ENCODE results near the gene SDK1.

SDK1 gene

DNA sequence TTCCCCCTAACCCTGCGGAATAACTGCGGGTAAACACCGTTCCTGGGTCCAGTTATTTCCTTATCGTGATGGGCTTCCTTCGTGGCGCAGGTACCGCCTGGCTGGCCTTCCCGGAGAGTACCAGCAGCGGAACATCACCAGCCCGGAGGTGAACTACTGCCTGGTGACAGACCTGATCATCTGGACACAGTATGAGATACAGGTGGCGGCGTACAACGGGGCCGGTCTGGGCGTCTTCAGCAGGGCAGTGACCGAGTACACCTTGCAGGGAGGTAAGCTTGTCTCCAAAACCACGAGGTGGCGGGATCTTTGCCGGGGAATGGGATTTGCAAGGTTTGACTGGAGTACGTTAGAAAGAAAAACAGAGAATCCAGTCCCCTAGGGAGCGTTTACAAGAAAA, 716.0 kb downstream of the SDK1 start:
- DNase-seq (ENCODE audit: low read depth in 2 of 2) = no peak

DNA sequence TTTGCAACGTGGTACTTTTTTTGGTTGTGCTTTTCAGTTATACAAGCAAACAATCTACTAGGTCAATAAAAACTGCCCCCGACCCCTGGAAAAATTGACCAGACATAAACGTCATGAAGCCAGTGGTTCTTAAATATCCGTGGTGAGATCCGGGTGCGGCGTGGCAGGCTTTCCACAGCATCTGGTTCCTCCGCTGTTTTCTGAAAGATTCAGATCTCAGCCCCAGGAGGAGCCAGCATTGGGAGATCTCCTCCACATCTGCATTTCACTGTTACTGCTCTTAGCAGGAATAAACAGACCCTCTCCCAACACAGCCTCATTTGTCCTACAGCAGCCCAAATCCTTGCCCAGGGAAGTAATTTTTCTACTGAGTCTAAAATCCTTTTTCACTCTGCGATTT, 716.7 kb downstream of the SDK1 start:
- no peak for DNase-seq (ENCODE audit: low read depth in 2 of 2)

DNA sequence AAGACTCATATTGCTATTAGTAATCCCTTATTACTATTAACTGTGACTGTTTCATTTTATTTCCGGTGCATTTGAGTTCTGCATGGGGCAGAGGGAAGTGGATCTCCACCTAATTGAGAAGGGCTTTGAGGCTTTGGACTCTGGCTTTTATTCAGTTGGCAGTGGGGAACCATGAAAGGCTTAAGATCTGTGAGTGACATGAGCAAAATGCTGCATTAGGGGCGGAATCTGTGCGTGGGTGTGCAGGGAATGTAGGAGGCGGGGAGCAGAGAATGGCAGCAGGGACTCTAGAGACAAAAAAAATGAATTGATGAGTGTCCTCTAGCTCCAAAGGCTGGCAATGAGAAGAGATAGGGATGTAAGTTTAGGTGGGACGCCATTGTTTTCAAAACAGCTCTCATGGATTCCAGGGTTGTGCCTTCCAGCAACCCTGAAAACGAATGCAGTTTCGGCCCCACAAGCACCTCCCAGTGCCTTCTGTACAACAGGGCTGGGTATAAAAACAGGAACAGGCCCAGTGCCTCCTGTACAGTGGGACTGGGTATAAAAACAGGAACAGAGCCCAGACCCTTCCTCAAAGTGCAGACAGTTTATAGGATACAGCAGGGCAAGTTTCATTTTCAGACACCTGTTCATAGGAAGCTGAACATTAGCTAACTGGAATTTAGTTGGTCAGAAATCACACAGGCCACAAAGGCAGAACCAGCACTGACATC, 717.7 kb downstream of the SDK1 start:
- no peak for DNase-seq (ENCODE audit: low read depth in 2 of 2)

DNA sequence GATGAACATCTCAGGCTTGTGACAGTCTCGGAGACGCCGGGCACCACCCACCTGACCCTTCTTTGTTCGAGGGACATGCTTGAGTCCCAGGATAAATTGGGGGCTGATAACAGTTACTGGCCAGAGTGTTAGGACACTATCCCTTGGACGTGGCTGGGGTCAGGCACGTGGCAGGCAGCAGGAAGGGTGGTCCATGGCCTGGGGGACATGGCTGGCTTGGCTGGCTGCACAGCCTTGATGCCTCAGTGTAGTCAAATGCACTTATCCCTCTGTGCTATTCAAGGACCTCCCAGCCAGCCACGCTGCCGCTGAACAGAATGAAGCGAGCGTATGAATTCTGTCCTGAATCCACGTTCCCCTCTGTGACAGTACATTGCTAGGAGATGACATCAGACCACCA, 719.0 kb downstream of the SDK1 start:
- DNase-seq (ENCODE audit: low read depth in 2 of 2) = no peak

DNA sequence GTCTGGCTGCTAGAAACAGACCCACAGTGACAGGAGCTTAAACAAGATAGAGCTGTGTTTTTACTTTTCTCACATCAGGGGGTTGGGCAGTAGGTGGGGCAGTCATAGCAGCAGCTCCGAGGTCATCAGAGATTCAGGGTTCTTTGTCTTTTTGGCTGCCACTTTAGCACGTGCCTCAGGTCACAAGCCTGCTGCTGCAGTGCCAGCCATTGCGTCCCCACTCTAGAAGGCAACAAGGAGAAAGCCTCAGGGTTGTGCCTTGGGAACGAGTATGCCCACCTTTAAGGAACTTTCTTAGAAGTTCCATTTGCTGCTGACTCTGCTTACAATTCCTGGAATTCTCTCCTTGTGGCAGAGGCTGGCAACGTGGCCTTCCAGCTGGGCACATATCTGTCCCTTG, 720.4 kb downstream of the SDK1 start:
- DNase-seq (ENCODE audit: low read depth in 2 of 2) = no peak

DNA sequence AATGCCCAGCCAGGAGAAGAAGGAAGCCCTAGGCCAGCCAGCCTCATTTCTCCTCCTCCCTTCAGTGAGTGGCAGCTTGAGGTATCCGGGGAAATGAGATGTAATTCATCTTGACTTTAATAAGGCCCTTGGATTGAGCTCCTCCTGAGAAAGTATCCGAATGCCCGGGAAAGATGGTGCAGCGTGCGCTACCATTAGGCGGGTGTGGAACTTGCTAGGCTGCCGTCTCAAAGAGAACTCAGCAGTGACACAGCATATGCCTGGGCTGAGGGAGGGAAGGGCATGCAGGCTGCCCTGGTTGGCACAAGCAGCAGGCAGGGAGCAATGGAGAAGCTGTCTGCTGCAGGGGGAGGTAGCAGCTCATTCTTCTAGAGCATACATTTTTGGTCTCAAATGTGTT, 721.2 kb downstream of the SDK1 start:
- no peak for DNase-seq (ENCODE audit: low read depth in 2 of 2)

DNA sequence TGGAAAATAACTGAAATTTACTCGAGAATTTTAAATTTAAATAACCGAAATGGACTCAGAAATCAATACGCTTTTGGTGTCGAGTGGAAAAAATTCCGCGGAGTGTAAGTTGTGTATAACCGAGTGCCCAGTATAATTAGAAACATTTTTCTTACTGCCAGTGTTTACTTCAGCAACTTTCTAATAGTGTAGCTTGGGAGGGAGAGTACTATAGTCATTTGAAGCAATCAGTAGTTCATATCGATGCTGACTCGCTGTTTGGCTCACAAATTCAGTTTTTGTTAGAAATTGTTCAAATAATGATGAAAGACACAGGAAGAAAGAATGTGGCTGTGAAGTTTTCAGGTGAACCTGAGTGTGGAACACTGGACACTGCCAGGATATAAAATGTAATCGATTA, 722.5 kb downstream of the SDK1 start:
- DNase-seq (ENCODE audit: low read depth in 2 of 2) = no peak

DNA sequence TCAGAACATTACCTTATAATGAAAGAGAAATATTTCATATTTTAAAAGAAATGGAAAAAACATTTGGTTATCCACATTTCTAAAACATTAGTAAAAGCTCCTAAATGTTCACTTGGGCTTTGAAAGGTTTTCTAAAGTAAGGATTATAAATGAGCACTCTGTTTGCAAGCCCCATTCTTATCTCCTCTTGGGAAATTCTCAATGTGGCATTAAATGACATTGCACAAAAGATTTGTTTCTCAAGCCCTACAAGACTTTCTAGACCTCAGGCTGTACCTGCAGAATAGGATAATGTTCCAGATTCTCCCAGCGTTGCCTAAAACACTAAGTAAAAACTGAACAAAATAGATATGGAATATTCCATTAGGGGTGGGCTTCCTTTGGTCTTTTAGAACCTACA, 723.1 kb downstream of the SDK1 start:
- DNase-seq (ENCODE audit: low read depth in 2 of 2) = no peak

DNA sequence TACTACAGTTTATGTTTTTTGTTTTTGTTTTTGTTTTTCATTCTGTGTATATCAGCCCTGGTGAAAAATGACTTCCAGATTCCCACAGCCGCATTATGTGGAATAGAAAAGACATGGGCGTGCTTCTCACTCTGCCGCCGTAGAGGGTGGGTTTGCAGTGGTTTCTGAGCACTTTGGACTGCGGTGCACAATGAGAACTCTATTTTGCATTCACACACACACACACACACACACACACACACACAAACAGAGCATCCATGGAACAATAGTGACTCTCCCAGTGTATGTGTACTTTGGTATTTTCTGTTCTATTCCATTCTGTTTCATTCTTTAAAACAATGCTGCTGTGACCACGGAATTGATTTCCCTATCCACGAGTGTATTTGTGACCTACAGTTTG, 723.8 kb downstream of the SDK1 start:
- DNase-seq (ENCODE audit: low read depth in 2 of 2) = no peak

DNA sequence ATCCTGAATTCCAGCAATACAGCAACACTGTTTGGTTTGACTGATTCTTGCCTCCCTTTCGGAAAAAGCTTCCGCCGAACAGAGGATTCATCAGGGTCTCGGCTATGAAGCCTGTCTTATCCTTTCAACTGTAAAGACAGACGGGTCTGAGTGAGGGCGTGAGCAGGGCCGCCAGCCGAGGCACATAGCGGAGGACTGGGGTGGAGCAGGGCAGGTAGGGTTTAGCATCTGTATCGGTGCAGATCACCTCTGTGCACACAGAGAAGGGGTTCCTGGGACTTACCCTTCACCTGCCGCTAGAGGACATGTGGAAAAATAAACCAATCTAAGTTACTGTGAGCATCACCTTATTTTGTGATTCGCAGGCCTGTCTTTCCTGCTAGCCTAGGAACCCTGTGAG, 724.2 kb downstream of the SDK1 start:
- no peak for DNase-seq (ENCODE audit: low read depth in 2 of 2)

DNA sequence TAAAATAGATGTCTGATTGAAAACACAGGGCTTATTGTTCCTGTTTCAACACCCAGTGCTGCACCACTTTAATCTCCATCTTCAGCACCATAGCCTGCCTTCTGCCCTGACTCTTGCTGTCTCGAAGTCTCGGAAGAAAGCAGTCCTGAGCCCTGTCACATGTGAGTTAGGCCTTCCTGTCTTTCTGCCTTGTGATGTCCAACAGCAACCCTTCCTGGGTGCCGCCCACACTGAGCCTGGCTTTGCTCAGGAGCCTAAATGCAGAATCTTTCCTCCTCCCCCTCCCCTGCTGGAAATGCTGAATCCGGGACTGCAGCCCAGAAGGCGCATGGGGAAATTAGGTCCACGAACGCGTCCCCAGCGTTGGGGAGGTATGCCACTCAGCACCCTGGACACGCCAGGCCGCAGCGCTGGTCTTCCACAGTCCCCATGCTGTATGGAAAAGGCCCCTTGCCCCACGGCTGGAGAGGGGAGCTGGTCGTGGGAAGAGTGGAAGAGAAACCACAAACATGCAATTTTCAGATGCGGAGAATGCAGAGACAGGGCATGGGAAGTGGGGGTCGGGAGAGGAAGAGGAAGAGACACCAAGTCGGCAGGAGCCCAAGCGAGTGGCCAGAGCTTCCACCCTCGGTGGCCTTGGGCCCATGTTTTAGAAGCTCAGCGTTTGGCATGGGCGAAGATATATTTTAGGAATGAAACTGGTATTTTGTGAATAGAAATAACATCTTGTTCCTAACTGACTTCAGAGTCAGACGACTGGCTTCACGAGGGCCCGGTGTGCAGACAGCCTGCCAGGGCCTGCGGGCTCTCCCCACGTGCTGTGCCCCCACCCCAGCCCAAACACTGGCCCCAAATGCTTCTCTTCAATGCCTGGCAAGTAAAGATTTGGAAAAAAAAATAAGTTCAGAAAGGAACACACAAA, 724.9 kb downstream of the SDK1 start:
- DNase-seq (ENCODE audit: low read depth in 2 of 2) = no peak

DNA sequence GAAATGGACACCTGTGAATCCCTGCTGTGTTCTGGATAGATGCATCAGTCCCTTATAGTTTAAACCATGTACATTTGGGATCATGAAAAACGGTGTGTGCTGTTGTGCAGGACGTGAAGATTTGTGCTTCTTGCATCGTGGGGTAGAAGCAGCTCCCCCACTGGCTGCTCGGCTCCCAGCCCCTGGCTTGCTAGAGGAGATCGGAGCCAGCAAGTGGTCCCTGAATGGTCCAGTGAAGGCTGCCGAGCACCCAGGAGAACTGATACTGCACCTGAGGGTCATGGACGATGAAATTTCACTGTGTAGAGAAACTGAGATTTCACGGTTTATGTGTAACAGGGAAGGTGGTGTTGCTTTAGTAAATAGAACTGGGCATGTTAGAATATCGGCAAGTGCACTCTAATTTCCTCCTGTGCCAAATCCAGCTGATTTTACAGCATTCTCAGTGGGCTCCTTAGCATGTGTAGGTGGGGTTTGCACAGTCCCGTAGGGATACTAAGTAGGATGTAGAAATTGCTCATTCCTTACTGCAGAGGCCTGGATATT, 726.0 kb downstream of the SDK1 start:
- DNase-seq (ENCODE audit: low read depth in 2 of 2) = no peak

DNA sequence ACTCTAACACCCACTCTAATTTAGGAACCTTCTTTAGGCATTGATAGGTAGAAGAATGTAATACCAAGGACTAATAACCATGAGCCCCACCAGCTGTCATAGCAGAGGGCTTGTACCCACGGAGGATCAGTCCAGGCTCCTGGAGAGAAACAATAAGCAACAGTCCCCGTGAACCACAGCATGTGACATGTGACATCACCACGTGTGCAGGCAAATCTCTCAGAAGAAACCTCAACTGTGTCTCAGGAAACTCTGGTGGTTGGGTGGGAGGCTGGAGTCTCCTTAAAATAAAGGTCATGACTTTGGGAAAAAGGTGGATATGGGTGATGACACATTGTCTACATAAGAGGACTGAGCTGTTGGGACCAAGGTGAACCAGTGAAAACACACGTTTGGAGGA, 727.2 kb downstream of the SDK1 start:
- no peak for DNase-seq (ENCODE audit: low read depth in 2 of 2)

DNA sequence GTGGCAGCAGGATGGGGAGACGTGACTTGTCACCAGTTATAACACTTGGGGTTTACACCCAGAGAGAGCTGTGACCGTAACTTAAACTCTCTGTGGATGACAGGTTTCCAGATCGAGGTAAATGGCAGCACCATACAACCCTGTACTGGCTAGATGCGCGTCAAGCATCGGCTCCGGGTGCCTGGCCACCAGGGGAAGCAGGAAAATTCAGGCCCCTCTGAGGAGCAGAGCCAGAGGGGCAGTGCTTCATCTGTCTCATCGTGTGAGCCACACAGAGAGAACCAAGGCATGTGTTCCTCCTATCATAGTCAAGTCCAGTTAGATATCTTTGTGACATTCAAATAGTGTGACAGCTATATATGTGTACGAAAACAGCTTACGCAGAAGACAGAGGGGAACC, 728.9 kb downstream of the SDK1 start:
- no peak for DNase-seq (ENCODE audit: low read depth in 2 of 2)

DNA sequence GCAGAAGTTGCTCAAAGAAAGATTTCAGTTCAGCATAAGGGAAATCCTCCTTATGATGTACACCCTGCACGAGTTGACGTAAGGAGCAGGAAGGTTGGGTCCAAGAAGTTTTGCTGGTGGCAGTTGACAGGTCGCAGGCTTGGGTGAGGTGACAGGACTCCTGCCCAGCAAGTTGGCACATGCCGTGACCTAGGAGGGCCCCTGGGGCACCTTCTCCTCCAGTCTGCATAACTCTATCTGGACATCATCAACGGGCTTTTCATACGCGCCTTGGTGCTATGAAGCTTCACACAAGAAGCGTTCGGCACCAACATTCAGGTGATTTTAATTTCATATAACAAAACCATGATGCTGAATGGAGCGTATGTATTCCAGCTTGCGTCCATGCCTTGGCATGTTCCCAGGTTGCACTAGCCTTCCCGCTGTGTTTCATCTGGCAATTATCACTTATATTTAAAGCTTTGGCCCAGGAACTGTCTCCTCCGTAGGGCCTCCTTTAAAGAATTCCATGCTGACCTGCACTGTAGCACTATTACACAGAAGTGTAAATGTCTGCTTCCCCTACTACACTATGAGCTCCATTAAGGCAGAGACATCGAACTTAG, 729.4 kb downstream of the SDK1 start:
- no peak for DNase-seq (ENCODE audit: low read depth in 2 of 2)

DNA sequence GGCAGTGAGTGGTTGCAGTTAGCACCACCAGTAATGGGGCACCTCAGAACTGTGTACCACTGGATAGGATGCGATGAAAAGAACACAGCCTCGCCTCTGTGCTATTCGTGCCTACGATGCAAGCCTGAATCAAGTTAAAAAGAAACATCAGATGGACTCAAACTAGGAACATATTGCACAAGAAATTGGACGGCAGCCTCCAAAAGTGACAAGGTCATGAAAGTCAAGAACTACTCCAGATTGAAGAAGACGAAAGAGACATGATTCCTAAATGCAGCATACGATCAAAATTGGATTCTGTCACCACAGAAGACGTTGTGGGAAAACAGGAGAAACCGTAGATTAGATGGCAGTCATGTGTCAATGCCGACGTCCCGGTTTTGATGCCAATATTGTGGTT, 732.9 kb downstream of the SDK1 start:
- DNase-seq (ENCODE audit: low read depth in 2 of 2) = no peak

DNA sequence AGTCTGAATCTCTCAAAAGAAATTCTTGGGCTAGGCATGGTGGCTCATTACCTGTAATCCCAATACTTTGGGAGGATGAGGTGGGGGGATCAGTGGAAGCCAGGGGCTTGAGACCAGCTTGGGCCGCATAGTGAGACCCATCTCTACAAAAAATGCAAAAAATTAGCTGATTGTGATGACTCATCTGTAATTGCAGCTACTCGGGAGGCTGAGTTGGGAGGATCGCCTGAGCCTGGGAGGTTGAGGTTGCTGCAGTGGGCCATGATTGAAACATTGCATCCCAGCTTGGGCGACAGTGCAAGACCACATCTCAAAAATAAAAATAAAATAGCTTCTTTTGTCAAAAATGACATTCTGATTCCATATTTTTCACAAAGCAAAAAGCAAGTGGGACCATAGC, 736.3 kb downstream of the SDK1 start:
- DNase-seq (ENCODE audit: low read depth in 2 of 2) = no peak

DNA sequence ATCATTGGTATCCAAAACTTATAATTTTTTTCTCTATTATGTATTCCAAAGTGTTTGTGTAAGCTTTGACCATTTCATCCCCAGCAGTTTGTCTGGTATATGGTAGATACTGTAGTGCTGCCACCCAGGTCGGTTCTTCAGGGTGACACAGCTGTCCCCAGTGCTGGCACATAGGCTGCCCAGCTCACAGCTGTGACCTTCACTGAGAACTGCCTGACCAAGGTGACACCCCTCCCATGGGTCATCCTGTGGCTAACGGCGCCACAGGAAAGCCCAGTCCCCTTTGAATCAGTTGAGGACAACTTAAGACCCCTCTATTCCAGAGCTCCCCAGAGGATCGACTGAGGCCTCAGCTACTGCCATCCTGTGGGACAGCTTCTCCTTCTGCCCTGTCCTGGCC, 736.8 kb downstream of the SDK1 start:
- no peak for DNase-seq (ENCODE audit: low read depth in 2 of 2)

DNA sequence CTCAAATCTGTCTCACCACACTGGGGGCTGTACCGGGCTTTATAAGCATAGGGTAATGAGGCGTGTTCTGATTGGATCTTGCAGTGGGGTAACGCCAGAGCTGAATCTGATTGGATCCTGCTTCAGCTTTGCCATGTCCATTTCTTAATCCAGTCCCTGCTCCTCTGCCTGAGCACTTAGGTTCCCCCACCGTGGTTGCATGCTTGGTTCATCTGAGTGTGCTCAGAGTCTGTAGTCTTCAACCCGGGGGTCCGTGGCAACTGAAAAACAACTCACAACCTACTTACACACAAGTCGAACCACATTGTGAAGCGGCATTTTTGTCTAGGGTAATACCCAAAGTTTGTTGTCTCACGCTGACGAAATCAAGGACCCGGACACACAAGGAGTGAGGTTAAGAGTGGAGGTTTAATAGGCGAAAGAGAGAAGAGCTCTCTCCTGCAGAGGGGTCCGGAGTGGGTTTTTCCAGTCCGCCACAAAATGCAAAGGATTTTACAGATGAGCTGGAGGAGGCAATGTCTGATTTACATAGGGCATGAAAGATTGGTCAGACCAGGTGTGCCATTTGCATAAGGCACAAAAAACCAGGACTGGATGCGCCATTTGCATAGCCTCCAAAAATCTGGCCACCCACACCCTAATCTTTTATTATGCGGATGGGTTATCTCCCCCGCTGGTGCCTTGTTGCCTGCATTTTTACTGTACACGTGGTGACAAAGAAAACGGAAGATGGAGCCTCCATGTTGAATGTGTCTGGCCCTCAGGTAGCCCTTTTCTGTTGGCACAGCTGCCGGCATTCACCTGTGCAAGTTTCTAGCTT, 739.3 kb downstream of the SDK1 start:
- DNase-seq (ENCODE audit: low read depth in 2 of 2) = no peak

DNA sequence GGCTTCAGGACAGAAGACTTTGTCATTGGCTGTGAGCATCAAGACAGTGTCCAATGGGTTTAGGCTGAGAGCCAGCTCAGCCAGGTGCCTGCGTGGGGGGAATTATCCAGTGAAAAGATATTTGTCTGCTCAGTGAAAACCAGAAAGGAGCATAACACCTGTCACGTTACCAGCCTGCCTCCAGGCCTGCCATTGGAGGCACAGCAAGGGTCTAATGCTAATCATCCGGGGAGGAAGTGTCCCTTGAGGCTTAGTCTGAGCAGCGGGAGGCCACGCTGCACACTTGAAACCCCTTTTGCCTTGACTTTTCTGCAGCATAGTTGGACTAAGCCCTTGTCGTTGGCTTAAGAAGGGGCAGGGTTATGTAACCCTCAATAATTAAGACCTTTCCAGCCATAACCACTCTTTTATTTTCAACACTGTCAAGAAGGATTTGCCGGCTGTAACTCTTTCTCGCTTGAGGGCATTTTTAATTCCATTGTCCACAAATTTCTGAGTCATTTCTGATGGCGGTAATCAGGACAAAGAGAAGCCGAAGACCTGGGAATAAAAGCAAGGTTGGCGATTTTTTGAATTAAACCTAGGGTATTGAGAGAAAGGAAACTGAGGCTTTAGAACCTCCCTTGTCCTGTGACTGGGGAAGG, 741.5 kb downstream of the SDK1 start:
- DNase-seq (ENCODE audit: low read depth in 2 of 2) = no peak

DNA sequence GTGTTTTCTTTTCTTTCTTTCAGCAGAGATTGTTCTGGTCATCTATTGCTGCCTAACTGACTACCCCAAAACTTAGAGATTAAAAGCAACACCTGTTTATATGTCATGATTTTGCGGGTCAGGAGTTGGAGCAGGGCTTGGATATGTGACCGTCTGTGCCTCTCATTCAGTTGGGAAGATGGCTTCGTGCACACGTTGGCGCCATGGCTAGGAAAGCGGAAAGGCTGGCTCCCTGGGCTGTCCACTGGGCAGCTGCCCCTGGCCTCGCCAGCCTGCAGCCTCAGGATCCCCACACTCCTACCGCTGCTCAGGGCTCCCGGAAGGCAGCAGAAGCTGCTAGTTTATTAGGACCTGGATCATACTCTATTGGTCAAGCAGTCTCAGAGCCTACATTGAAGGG, 742.9 kb downstream of the SDK1 start:
- DNase-seq (ENCODE audit: low read depth in 2 of 2) = no peak
